Measurements from ENCODE around the gene ADAM17. TPM values are rescaled to one million over a fixed set of nuclear protein-coding genes. Genes with fewer than 3 reads are reported as not detected.

ADAM17 gene
- total and polyA plus RNA-seq, 10 of the 15 experiments (the other 5 are each of a cell fraction or from before 2014, with no cell fraction given) = 2.3 to 18.5 (median 13.4) TPM

GRCh38 chr2:9548506-9548905, 7.1 kb downstream of the ADAM17 start (continued):
- TF ChIP-seq SKIL (IDR thresholded peaks at IDR 0.05; ENCODE audit: low read depth, poor library complexity, severe bottlenecking) (peak; percentile 20), CEBPB (IDR thresholded peaks at IDR 0.05; ENCODE audit: borderline replicate concordance in 1 of 2, low read depth in 2 of 2, low read length in 2 of 2) (0 out of 4 replicates have a peak, but pooled peaks of 1 of the 2 experiments have one; percentile 41), IKZF2 (IDR thresholded peaks at IDR 0.05) (peak in 1 of 2 experiments; percentile 30; a peak in 2 of 4 replicates), SIN3A (IDR thresholded peaks at IDR 0.05; ENCODE audit: low read depth, low read length) (no peak), EP300 (IDR thresholded peaks at IDR 0.05; ENCODE audit: borderline replicate concordance in 1 of 2, control insufficient read depth in 1 of 2, low read depth in 2 of 2, low read length in 2 of 2) (0 out of 4 replicates have a peak, but pooled peaks of 1 of the 2 experiments have one; percentile 4), ATF2 (IDR thresholded peaks at IDR 0.05; ENCODE audit: low read length) (peak; percentile 90), MEF2A (IDR thresholded peaks at IDR 0.05; ENCODE audit: insufficient read depth, low read depth, low read length) (peak; percentile 38; the same call in 1 of the 2 replicates)

Data from GM12878 (cell line).